ENCODE data around the gene E4F1. TPM values are rescaled to one million over a fixed set of nuclear protein-coding genes. Genes with fewer than 3 reads are reported as not detected.

E4F1 gene
- total and polyA plus RNA-seq, 9 of the 15 experiments (the other 6 are each of a cell fraction or from before 2014, with no cell fraction given): 0.48 to 94.9 (median 20.4) TPM

GRCh38 chr16:2223221-2223941 is at the start of gene E4F1 (continued):
- TF ChIP-seq NUFIP1 (IDR thresholded peaks at IDR 0.05; ENCODE audit: partially characterized antibody) (no peak), ZNF76 (CRISPR knock-in tag; IDR thresholded peaks at IDR 0.05; ENCODE audit: borderline replicate concordance) (no peak), ZNF232 (CRISPR knock-in tag; IDR thresholded peaks at IDR 0.05) (no peak), ZNF444 (CRISPR knock-in tag; IDR thresholded peaks at IDR 0.05) (no peak), ZNF140 (CRISPR knock-in tag; IDR thresholded peaks at IDR 0.05) (no peak), ZNF584 (CRISPR knock-in tag; IDR thresholded peaks at IDR 0.05; ENCODE audit: low read depth) (no peak), CBX1 (IDR thresholded peaks at IDR 0.05; ENCODE audit: low read depth) (peak; percentile 45; the same call in 1 of the 2 replicates), SLC30A9 (CRISPR knock-in tag; IDR thresholded peaks at IDR 0.05) (no peak), ZNF592 (IDR thresholded peaks at IDR 0.05) (no peak), ZNF239 (CRISPR knock-in tag; IDR thresholded peaks at IDR 0.05) (no peak), TARDBP (IDR thresholded peaks at IDR 0.05) (no peak), NR4A1 (CRISPR knock-in tag; IDR thresholded peaks at IDR 0.05) (no peak), NR4A1 (tag; IDR thresholded peaks at IDR 0.05) (no peak), NONO (IDR thresholded peaks at IDR 0.05; ENCODE audit: low read depth in 2 of 2, low read length in 1 of 2) (peak in 1 of 2 experiments; percentile 93; a peak in 2 of 4 replicates), DIDO1 (tag; IDR thresholded peaks at IDR 0.05; ENCODE audit: low read depth) (no peak), ILF3 (IDR thresholded peaks at IDR 0.05; ENCODE audit: borderline replicate concordance) (no peak), ZNF408 (CRISPR knock-in tag; IDR thresholded peaks at IDR 0.05; ENCODE audit: low read depth) (no peak), EP300 (IDR thresholded peaks at IDR 0.05; ENCODE audit: low read length) (0 out of 2 replicates have a peak, but pooled peaks have one; percentile 6), SP2 (IDR thresholded peaks at IDR 0.05; ENCODE audit: extremely low read depth, low read depth, low read length, poor library complexity, severe bottlenecking) (no peak), NFATC3 (IDR thresholded peaks at IDR 0.05) (no peak)
- TF ChIP-seq, protein P1, sequence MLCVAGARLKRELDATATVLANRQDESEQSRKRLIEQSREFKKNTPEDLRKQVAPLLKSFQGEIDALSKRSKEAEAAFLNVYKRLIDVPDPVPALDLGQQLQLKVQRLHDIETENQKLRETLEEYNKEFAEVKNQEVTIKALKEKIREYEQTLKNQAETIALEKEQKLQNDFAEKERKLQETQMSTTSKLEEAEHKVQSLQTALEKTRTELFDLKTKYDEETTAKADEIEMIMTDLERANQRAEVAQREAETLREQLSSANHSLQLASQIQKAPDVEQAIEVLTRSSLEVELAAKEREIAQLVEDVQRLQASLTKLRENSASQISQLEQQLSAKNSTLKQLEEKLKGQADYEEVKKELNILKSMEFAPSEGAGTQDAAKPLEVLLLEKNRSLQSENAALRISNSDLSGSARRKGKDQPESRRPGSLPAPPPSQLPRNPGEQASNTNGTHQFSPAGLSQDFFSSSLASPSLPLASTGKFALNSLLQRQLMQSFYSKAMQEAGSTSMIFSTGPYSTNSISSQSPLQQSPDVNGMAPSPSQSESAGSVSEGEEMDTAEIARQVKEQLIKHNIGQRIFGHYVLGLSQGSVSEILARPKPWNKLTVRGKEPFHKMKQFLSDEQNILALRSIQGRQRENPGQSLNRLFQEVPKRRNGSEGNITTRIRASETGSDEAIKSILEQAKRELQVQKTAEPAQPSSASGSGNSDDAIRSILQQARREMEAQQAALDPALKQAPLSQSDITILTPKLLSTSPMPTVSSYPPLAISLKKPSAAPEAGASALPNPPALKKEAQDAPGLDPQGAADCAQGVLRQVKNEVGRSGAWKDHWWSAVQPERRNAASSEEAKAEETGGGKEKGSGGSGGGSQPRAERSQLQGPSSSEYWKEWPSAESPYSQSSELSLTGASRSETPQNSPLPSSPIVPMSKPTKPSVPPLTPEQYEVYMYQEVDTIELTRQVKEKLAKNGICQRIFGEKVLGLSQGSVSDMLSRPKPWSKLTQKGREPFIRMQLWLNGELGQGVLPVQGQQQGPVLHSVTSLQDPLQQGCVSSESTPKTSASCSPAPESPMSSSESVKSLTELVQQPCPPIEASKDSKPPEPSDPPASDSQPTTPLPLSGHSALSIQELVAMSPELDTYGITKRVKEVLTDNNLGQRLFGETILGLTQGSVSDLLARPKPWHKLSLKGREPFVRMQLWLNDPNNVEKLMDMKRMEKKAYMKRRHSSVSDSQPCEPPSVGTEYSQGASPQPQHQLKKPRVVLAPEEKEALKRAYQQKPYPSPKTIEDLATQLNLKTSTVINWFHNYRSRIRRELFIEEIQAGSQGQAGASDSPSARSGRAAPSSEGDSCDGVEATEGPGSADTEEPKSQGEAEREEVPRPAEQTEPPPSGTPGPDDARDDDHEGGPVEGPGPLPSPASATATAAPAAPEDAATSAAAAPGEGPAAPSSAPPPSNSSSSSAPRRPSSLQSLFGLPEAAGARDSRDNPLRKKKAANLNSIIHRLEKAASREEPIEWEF (CRISPR knock-in tag; IDR thresholded peaks at IDR 0.05): no peak

All from K562 (cell line).